ENCODE data around the gene WDR13. TPM values are rescaled to one million over a fixed set of nuclear protein-coding genes. Genes with fewer than 3 reads are reported as not detected.
A peak's percentile ranks its signal among the peaks of the same experiment; 100 is the strongest.
"Not testable (repeated sequence)": the region's sequence is repeated elsewhere in the genome, so short reads cannot be mapped to it uniquely, and the experiment has no call there.

Gene WDR13
- total and polyA plus RNA-seq, 2 donors: 41.9 to 153 TPM

- H3K27ac ChIP-seq (ENCODE audit: low read depth in 1 of 2, low read length in 1 of 2): no peak overlapping the region
- no peaks in the 10 kb centered on the region for H3K9me3 ChIP-seq (ENCODE audit: control insufficient read depth in 2 of 2, insufficient read depth in 1 of 2, low read length in 1 of 2)
- H3K36me3 ChIP-seq (ENCODE audit: control insufficient read depth in 2 of 2, insufficient read depth in 2 of 2, low read length in 1 of 2): no peaks in the 10 kb centered on the region
- no peaks in the 10 kb centered on the region for H3K27me3 ChIP-seq (ENCODE audit: control insufficient read depth in 2 of 2, insufficient read depth in 1 of 2, low read length in 1 of 2)
- WGBS: 15% methylated on average over 18 of the region's 18 CpGs
- peak; percentile 18 to 80 (median 50) for DNase-seq (ENCODE audit: low read depth in 6 of 9, low spot score in 9 of 9)
- H3K4me1 ChIP-seq (ENCODE audit: control insufficient read depth in 2 of 2, insufficient read depth in 2 of 2, low read length in 2 of 2): peaks cover 0 to 7% of the 10 kb centered on the region in 2 donors
- H3K4me3 ChIP-seq (ENCODE audit: low read length in 2 of 2): no peak overlapping the region
Measured at GRCh38 chrX:48631376-48632090, 34.2 kb downstream of the WDR13 start.

GRCh38 chrX:48632207-48632606 lies 34.9 kb downstream of the WDR13 start:
- DNase-seq (ENCODE audit: low read depth in 6 of 9, low spot score in 9 of 9): no peak
- Histone ChIP-seq H3K27ac (ENCODE audit: low read depth in 1 of 2, low read length in 1 of 2) (no peak overlapping the region), H3K36me3 (ENCODE audit: control insufficient read depth in 2 of 2, insufficient read depth in 2 of 2, low read length in 1 of 2) (no peaks in the 10 kb centered on the region)

GRCh38 chrX:48636301-48636700 lies 39.0 kb downstream of the WDR13 start:
- no peaks in the 10 kb centered on the region for H3K9me3 ChIP-seq (ENCODE audit: control insufficient read depth in 2 of 2, insufficient read depth in 1 of 2, low read length in 1 of 2)
- WGBS: 93% methylated on average over 1 of the region's 1 CpG
- no peak overlapping the region for H3K4me3 ChIP-seq (ENCODE audit: low read length in 2 of 2)
- no peaks in the 10 kb centered on the region for H3K36me3 ChIP-seq (ENCODE audit: control insufficient read depth in 2 of 2, insufficient read depth in 2 of 2, low read length in 1 of 2)
- peaks cover 0 to 7% of the 10 kb centered on the region in 2 donors for H3K4me1 ChIP-seq (ENCODE audit: control insufficient read depth in 2 of 2, insufficient read depth in 2 of 2, low read length in 2 of 2)
- no peak overlapping the region for H3K27ac ChIP-seq (ENCODE audit: low read depth in 1 of 2, low read length in 1 of 2)
- H3K27me3 ChIP-seq (ENCODE audit: control insufficient read depth in 2 of 2, insufficient read depth in 1 of 2, low read length in 1 of 2): no peaks in the 10 kb centered on the region
- DNase-seq (ENCODE audit: low read depth in 6 of 9, low spot score in 9 of 9): no peak

More at GRCh38 chrX:48632207-48632606, 34.9 kb downstream of the WDR13 start:
- Histone ChIP-seq H3K9me3 (ENCODE audit: control insufficient read depth in 2 of 2, insufficient read depth in 1 of 2, low read length in 1 of 2) (no peaks in the 10 kb centered on the region), H3K27me3 (ENCODE audit: control insufficient read depth in 2 of 2, insufficient read depth in 1 of 2, low read length in 1 of 2) (no peaks in the 10 kb centered on the region), H3K4me1 (ENCODE audit: control insufficient read depth in 2 of 2, insufficient read depth in 2 of 2, low read length in 2 of 2) (peaks cover 0 to 7% of the 10 kb centered on the region in 2 donors), H3K4me3 (ENCODE audit: low read length in 2 of 2) (no peak overlapping the region)
- WGBS: 96% methylated on average over 10 of the region's 10 CpGs

GRCh38 chrX:48636776-48637175 lies 39.5 kb downstream of the WDR13 start:
- H3K9me3 ChIP-seq (ENCODE audit: control insufficient read depth in 2 of 2, insufficient read depth in 1 of 2, low read length in 1 of 2): no peaks in the 10 kb centered on the region
- no peak overlapping the region for H3K27ac ChIP-seq (ENCODE audit: low read depth in 1 of 2, low read length in 1 of 2)
- H3K4me3 ChIP-seq (ENCODE audit: low read length in 2 of 2): no peak overlapping the region
- H3K36me3 ChIP-seq (ENCODE audit: control insufficient read depth in 2 of 2, insufficient read depth in 2 of 2, low read length in 1 of 2): no peaks in the 10 kb centered on the region
- 59% methylated on average over 2 of the region's 2 CpGs for WGBS
- H3K27me3 ChIP-seq (ENCODE audit: control insufficient read depth in 2 of 2, insufficient read depth in 1 of 2, low read length in 1 of 2): no peaks in the 10 kb centered on the region
- H3K4me1 ChIP-seq (ENCODE audit: control insufficient read depth in 2 of 2, insufficient read depth in 2 of 2, low read length in 2 of 2): peaks cover 0 to 4% of the 10 kb centered on the region in 2 donors
- DNase-seq (ENCODE audit: low read depth in 6 of 9, low spot score in 9 of 9): no peak

GRCh38 chrX:48645669-48646068 lies 48.4 kb downstream of the WDR13 start:
- 96% methylated on average over 7 of the region's 7 CpGs for WGBS
- Histone ChIP-seq H3K4me1 (ENCODE audit: control insufficient read depth in 2 of 2, insufficient read depth in 2 of 2, low read length in 2 of 2) (no peaks in the 10 kb centered on the region), H3K27me3 (ENCODE audit: control insufficient read depth in 2 of 2, insufficient read depth in 1 of 2, low read length in 1 of 2) (no peaks in the 10 kb centered on the region), H3K27ac (ENCODE audit: low read depth in 1 of 2, low read length in 1 of 2) (no peak overlapping the region), H3K36me3 (ENCODE audit: control insufficient read depth in 2 of 2, insufficient read depth in 2 of 2, low read length in 1 of 2) (no peaks in the 10 kb centered on the region), H3K9me3 (ENCODE audit: control insufficient read depth in 2 of 2, insufficient read depth in 1 of 2, low read length in 1 of 2) (no peaks in the 10 kb centered on the region), H3K4me3 (ENCODE audit: low read length in 2 of 2) (no peak overlapping the region)
- DNase-seq (ENCODE audit: low read depth in 6 of 9, low spot score in 9 of 9): no peak

- Histone ChIP-seq H3K9me3 (ENCODE audit: control insufficient read depth in 2 of 2, insufficient read depth in 1 of 2, low read length in 1 of 2) (no peaks in the 10 kb centered on the region), H3K27ac (ENCODE audit: low read depth in 1 of 2, low read length in 1 of 2) (no peak overlapping the region), H3K27me3 (ENCODE audit: control insufficient read depth in 2 of 2, insufficient read depth in 1 of 2, low read length in 1 of 2) (no peaks in the 10 kb centered on the region), H3K4me3 (ENCODE audit: low read length in 2 of 2) (no peak overlapping the region), H3K36me3 (ENCODE audit: control insufficient read depth in 2 of 2, insufficient read depth in 2 of 2, low read length in 1 of 2) (no peaks in the 10 kb centered on the region), H3K4me1 (ENCODE audit: control insufficient read depth in 2 of 2, insufficient read depth in 2 of 2, low read length in 2 of 2) (peaks cover 0 to 2% of the 10 kb centered on the region in 2 donors)
- 16% methylated on average over 6 of the region's 6 CpGs for WGBS
- DNase-seq (ENCODE audit: low read depth in 6 of 9, low spot score in 9 of 9): peak in 4 of 9 donors; percentile 16 to 61 (median 28)
Measured at GRCh38 chrX:48648336-48648751, 51.1 kb downstream of the WDR13 start.

GRCh38 chrX:48649102-48649501 lies 51.8 kb downstream of the WDR13 start:
- peaks cover 0 to 2% of the 10 kb centered on the region in 2 donors for H3K4me1 ChIP-seq (ENCODE audit: control insufficient read depth in 2 of 2, insufficient read depth in 2 of 2, low read length in 2 of 2)
- DNase-seq (ENCODE audit: low read depth in 6 of 9, low spot score in 9 of 9): no peak
- WGBS: 98% methylated on average over 3 of the region's 3 CpGs
- H3K27me3 ChIP-seq (ENCODE audit: control insufficient read depth in 2 of 2, insufficient read depth in 1 of 2, low read length in 1 of 2): no peaks in the 10 kb centered on the region
- no peaks in the 10 kb centered on the region for H3K9me3 ChIP-seq (ENCODE audit: control insufficient read depth in 2 of 2, insufficient read depth in 1 of 2, low read length in 1 of 2)
- H3K27ac ChIP-seq (ENCODE audit: low read depth in 1 of 2, low read length in 1 of 2): no peak overlapping the region
- no peak overlapping the region for H3K4me3 ChIP-seq (ENCODE audit: low read length in 2 of 2)
- H3K36me3 ChIP-seq (ENCODE audit: control insufficient read depth in 2 of 2, insufficient read depth in 2 of 2, low read length in 1 of 2): no peaks in the 10 kb centered on the region

GRCh38 chrX:48652055-48652579 lies 54.8 kb downstream of the WDR13 start:
- H3K4me1 ChIP-seq (ENCODE audit: control insufficient read depth in 2 of 2, insufficient read depth in 2 of 2, low read length in 2 of 2); H3K36me3 ChIP-seq (ENCODE audit: control insufficient read depth in 2 of 2, insufficient read depth in 2 of 2, low read length in 1 of 2); H3K4me3 ChIP-seq (ENCODE audit: low read length in 2 of 2); H3K27me3 ChIP-seq (ENCODE audit: control insufficient read depth in 2 of 2, insufficient read depth in 1 of 2, low read length in 1 of 2); H3K9me3 ChIP-seq (ENCODE audit: control insufficient read depth in 2 of 2, insufficient read depth in 1 of 2, low read length in 1 of 2): not testable (repeated sequence)
- 67% methylated on average over 5 of the region's 5 CpGs for WGBS
- DNase-seq (ENCODE audit: low read depth in 6 of 9, low spot score in 9 of 9): peak in 5 of 9 donors; percentile 2 to 54 (median 12)
- peak overlapping the region in 1 of 2 donors; percentile 15 for H3K27ac ChIP-seq (ENCODE audit: low read depth in 1 of 2, low read length in 1 of 2)

GRCh38 chrX:48654746-48655145 lies 57.5 kb downstream of the WDR13 start:
- H3K9me3 ChIP-seq (ENCODE audit: control insufficient read depth in 2 of 2, insufficient read depth in 1 of 2, low read length in 1 of 2); H3K4me3 ChIP-seq (ENCODE audit: low read length in 2 of 2); H3K27me3 ChIP-seq (ENCODE audit: control insufficient read depth in 2 of 2, insufficient read depth in 1 of 2, low read length in 1 of 2); H3K4me1 ChIP-seq (ENCODE audit: control insufficient read depth in 2 of 2, insufficient read depth in 2 of 2, low read length in 2 of 2); DNase-seq (ENCODE audit: low read depth in 6 of 9, low spot score in 9 of 9); H3K27ac ChIP-seq (ENCODE audit: low read depth in 1 of 2, low read length in 1 of 2); H3K36me3 ChIP-seq (ENCODE audit: control insufficient read depth in 2 of 2, insufficient read depth in 2 of 2, low read length in 1 of 2): not testable (repeated sequence)
- 87% methylated on average over 19 of the region's 19 CpGs for WGBS
